Sigmoid colon (tissue), 4 donors: ENCODE data around the gene SLC34A1.

Source experiments
- CTCF ChIP-seq, 4 experiments: fragments of 450-650 bp in 3 of 4; fragments of 200-600 bp in 1 of 4; IDR thresholded peaks; one replicate each; pipeline ENCODE4 v1.5.1; 2016 to 2019; ENCODE audit warnings: antibody characterized with exemption in 4 of 4, mild to moderate bottlenecking in 3 of 4, moderate library complexity in 2 of 4
- EP300 ChIP-seq, 4 donors: sonication (generic); formaldehyde crosslinking; IDR thresholded peaks; one replicate each; pipeline ENCODE4 v1.6.1; 2017; ENCODE audit warnings: antibody characterized with exemption in 4 of 4
- POLR2A ChIP-seq, 2 donors: fragments of 450-650 bp; IDR thresholded peaks; one replicate each; pipeline ENCODE4 v1.6.1; 2016; ENCODE audit warnings: antibody characterized with exemption in 2 of 2, mild to moderate bottlenecking in 2 of 2, moderate library complexity in 2 of 2

- no peak for TF ChIP-seq POLR2A (IDR thresholded peaks at IDR 0.05)
- no peak for TF ChIP-seq CTCF (IDR thresholded peaks at IDR 0.05)
- TF ChIP-seq EP300 (IDR thresholded peaks at IDR 0.05): no peak
Measured at GRCh38 chr5:177439518-177440053, 55.4 kb downstream of the SLC34A1 start.
